Measurements from ENCODE around the gene AMH. TPM values are rescaled to one million over a fixed set of nuclear protein-coding genes. Genes with fewer than 3 reads are reported as not detected.

AMH gene
- total and polyA plus RNA-seq, 2 of the 13 experiments (the other 11 are each of a cell fraction or from before 2014, with no cell fraction given), result 0.03 to 0.18 TPM

GRCh38 chr19:2273356-2274184, 24.4 kb downstream of the AMH start (continued):
- TF ChIP-seq KIAA2018 (CRISPR knock-in tag; IDR thresholded peaks at IDR 0.05; ENCODE audit: borderline replicate concordance) (no peak), ZNF33B (CRISPR knock-in tag; IDR thresholded peaks at IDR 0.05) (0 out of 2 replicates have a peak, but pooled peaks have one; percentile 78), FOXJ3 (CRISPR knock-in tag; IDR thresholded peaks at IDR 0.05; ENCODE audit: borderline replicate concordance) (no peak), LCORL (IDR thresholded peaks at IDR 0.05) (no peak), LCORL (CRISPR knock-in tag; IDR thresholded peaks at IDR 0.05) (peak; percentile 85), ZNF451 (CRISPR knock-in tag; IDR thresholded peaks at IDR 0.05) (no peak), ZBTB40 (IDR thresholded peaks at IDR 0.05) (peak; percentile 75), ZBTB40 (CRISPR knock-in tag; IDR thresholded peaks at IDR 0.05) (no peak; the same call in 1 of the 2 replicates), ZNF326 (CRISPR knock-in tag; IDR thresholded peaks at IDR 0.05; ENCODE audit: borderline replicate concordance) (peak; percentile 92; the same call in 1 of the 2 replicates), FOXA3 (CRISPR knock-in tag; IDR thresholded peaks at IDR 0.05) (peak; percentile 49), ZNF564 (CRISPR knock-in tag; IDR thresholded peaks at IDR 0.05) (peak; percentile 60), ZNF672 (CRISPR knock-in tag; IDR thresholded peaks at IDR 0.05) (no peak), SP5 (CRISPR knock-in tag; IDR thresholded peaks at IDR 0.05; ENCODE audit: borderline replicate concordance, low read depth) (no peak)

All from HepG2 (cell line).